ENCODE measurements around the gene RIPK3. TPM values are rescaled to one million over a fixed set of nuclear protein-coding genes. Genes with fewer than 3 reads are reported as not detected.

RIPK3 gene
- total and polyA plus RNA-seq, 2 of the 8 experiments (the other 6 are each of a cell fraction or from before 2014, with no cell fraction given): 0.24 to 0.39 TPM

DNA sequence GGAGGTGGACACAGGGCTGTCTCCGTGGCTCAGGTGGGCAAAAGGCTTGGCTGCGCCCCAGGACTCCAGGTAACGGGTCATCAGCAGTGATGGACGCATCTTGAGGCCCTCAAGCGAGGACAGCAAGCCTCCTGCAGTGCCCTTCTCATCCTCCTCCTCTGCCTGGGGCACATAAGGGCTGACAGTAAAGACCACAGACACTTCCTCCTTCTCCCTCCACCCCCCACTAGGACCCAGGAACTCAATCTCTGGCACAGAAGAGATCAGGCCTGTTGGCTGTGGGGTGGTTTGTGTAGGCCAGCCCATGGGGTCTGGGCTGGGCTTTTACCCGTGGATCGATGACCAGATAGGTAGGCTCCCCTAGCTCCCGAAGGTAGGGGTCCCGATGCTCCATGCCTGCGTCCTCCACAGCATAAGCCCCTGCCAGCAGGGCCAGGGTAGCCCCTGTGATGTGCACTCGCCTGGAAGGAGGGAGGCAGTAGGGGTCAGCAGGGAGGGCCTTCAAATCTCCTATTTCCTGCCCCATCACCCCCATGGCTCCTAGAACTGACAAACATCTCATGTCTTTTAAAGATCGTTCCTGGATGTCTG lies 10.6 kb downstream of the RIPK3 start:
- H3K9ac ChIP-seq (replicated peaks in 1 of 4; ENCODE audit: extremely low read depth in 1 of 4, low read depth in 3 of 4, low read length in 3 of 4): no peak overlapping the region
- WGBS, 2 experiments (ENCODE audit: extremely low coverage in 1 of 2, insufficient coverage in 1 of 2, insufficient read length in 1 of 2, insufficient replicate concordance in 2 of 2, low coverage in 1 of 2, low lambda C conversion rate in 2 of 2, missing lambda C conversion rate in 1 of 2): 82% methylated on average over 12 of the region's 12 CpGs; no CpG with 5 or more reads in 1 of the 2 experiments
- no peak overlapping the region for H3K23ac ChIP-seq (ENCODE audit: insufficient read length)
- no peak overlapping the region for H3K4me3 ChIP-seq (ENCODE audit: extremely low read depth in 1 of 4, insufficient read depth in 2 of 4, low read depth in 3 of 4, low read length in 4 of 4)
- TF ChIP-seq USF2 (IDR thresholded peaks at IDR 0.05; ENCODE audit: low read length) (no peak), CTBP2 (IDR thresholded peaks at IDR 0.05; ENCODE audit: borderline replicate concordance, insufficient read depth, insufficient read length, low read length) (no peak), SP4 (IDR thresholded peaks at IDR 0.05; ENCODE audit: low read length) (no peak)
- no peak overlapping the region for H3K27ac ChIP-seq (ENCODE audit: low read depth, low read length)
- H2AK5ac ChIP-seq (ENCODE audit: low read depth, low read length): no peak overlapping the region
- H3K9me3 ChIP-seq (ENCODE audit: insufficient read depth in 2 of 2, low read depth in 1 of 2, low read length in 1 of 2): no peaks in the 10 kb centered on the region
- no peak overlapping the region for H3K4ac ChIP-seq (replicated peaks; ENCODE audit: insufficient read length, low read depth, low read length)
- no peak overlapping the region; the same call in none of the 2 replicates for H4K8ac ChIP-seq (ENCODE audit: extremely low read depth, insufficient read depth, low read length)
- H3K27me3 ChIP-seq (replicated peaks in 1 of 4; ENCODE audit: control insufficient read depth in 3 of 4, extremely low read depth in 1 of 4, insufficient read depth in 3 of 4, low read length in 3 of 4): peaks cover 12 to 59% (median 26%) of the 10 kb centered on the region in 4 experiments
- H4K91ac ChIP-seq (replicated peaks; ENCODE audit: insufficient read length, low read length): no peak overlapping the region
- peaks cover 8% of the 10 kb centered on the region for H3K23me2 ChIP-seq (ENCODE audit: low read depth, low read length)
- peak overlapping the region; percentile 1; the same call in 1 of the 2 replicates for H2BK15ac ChIP-seq (ENCODE audit: low read length)
- no peak overlapping the region for H4K5ac ChIP-seq (ENCODE audit: insufficient read length, low read depth, low read length)
- H3K4me1 ChIP-seq (replicated peaks in 1 of 4; ENCODE audit: control insufficient read depth in 3 of 4, insufficient read depth in 4 of 4, low read length in 3 of 4): peaks cover 0 to 6% (median 5%) of the 10 kb centered on the region in 4 experiments; a peak in 5 of 7 replicates
- ChIA-PET POLR2A (ENCODE audit: partially characterized antibody) (no interaction called here), CTCF (ENCODE audit: partially characterized antibody) (interaction anchor here (0.6 to 27.8 kb wide), 15 partner anchors 8 to 98 kb away, joined by 3 to 664 read pairs (median 5); partner anchors contain the start of genes CBLN3, CIDEB, KHNYN and LTB4R)
- H3K79me2 ChIP-seq (ENCODE audit: control insufficient read depth in 1 of 2, insufficient read depth in 2 of 2, low read length in 2 of 2): no peaks in the 10 kb centered on the region
- no peak overlapping the region for H2BK12ac ChIP-seq (ENCODE audit: low read depth, low read length)
- H2AFZ ChIP-seq (ENCODE audit: low read length): no peak overlapping the region
- H3K4me2 ChIP-seq (ENCODE audit: insufficient read depth in 1 of 2, low read depth in 2 of 2, low read length in 2 of 2): no peak overlapping the region
- no peaks in the 10 kb centered on the region for H3K79me1 ChIP-seq (ENCODE audit: low read depth, low read length)
- no peak overlapping the region for H2BK120ac ChIP-seq (replicated peaks; ENCODE audit: low read depth, low read length)
- no peak overlapping the region for H3K18ac ChIP-seq (ENCODE audit: extremely low read depth, low read length)
- no peak overlapping the region for H3K56ac ChIP-seq (replicated peaks; ENCODE audit: insufficient read length, low read depth, low read length)
- no peaks in the 10 kb centered on the region for H3K36me3 ChIP-seq (ENCODE audit: control insufficient read depth in 2 of 4, insufficient read depth in 4 of 4, low read length in 3 of 4)
- H4K20me1 ChIP-seq (replicated peaks in 1 of 2; ENCODE audit: control insufficient read depth in 1 of 2, insufficient read depth in 2 of 2, low read length in 2 of 2): no peaks in the 10 kb centered on the region
- no peak overlapping the region for H2BK20ac ChIP-seq (ENCODE audit: low read length)
- no peak overlapping the region for H2BK5ac ChIP-seq (ENCODE audit: low read depth, low read length)
- H3K14ac ChIP-seq (ENCODE audit: insufficient read length): no peak overlapping the region
- DNase-seq (ENCODE audit: low read depth in 1 of 2, low spot score in 2 of 2): no peak
- no peak for FAIRE-seq
